Tibial artery (tissue), 4 donors: Measurements from ENCODE around the gene EPHB1.

Experiments
- DNase-seq, 2 donors: peaks; one replicate each; pipeline ENCODE4 v3.0.0-alpha.2; 2019
- H3K27ac ChIP-seq, 2 donors: fragments of 200-600 bp; sonication (generic) in 1 of 2; 1 replicate in 1 of 2; 2 replicates in 1 of 2; pipeline ENCODE4 v1.5.1; 2018 to 2019; ENCODE audit warnings: mild to moderate bottlenecking in 1 of 2
- H3K27me3 ChIP-seq, 2 donors: fragments of 200-600 bp; sonication (generic) in 1 of 2; one replicate each; pipeline versions ENCODE4 v1.5.1 to v1.6.0; 2016 to 2019
- H3K36me3 ChIP-seq, 3 donors: fragments of 200-600 bp; sonication (generic) in 2 of 3; one replicate each; pipeline ENCODE4 v1.5.1; 2016 to 2019; ENCODE audit warnings: mild to moderate bottlenecking in 2 of 3
- H3K4me1 ChIP-seq, 4 donors: fragments of 200-600 bp; sonication (generic) in 2 of 4; 1 replicate in 3 of 4; 2 replicates in 1 of 4; pipeline ENCODE4 v1.5.1; 2016 to 2019
- H3K4me3 ChIP-seq, 2 donors: fragments of 200-600 bp; sonication (generic) in 1 of 2; 1 replicate in 1 of 2; 2 replicates in 1 of 2; pipeline ENCODE4 v1.5.1; 2018 to 2019; ENCODE audit warnings: mild to moderate bottlenecking in 2 of 2
- H3K9me3 ChIP-seq, 3 donors: fragments of 200-600 bp; sonication (generic) in 1 of 3; one replicate each; pipeline ENCODE4 v1.5.1; 2016 to 2019
- intact Hi-C: fragments of 100-400 bp; cut with DNase I; formaldehyde crosslinking; loops from one replicate; pipeline ENCODE4 v1.15.0; 2023; ENCODE audit warnings: low total_unique reads
- TF ChIP-seq, protein P1 (sequence below), 2 experiments: fragments of 200-600 bp in 1 of 2; fragments of 450-650 bp in 1 of 2; IDR thresholded peaks; one replicate each; pipeline ENCODE4 v1.5.1; 2017 to 2019; ENCODE audit warnings: antibody characterized with exemption in 2 of 2, mild to moderate bottlenecking in 1 of 2, moderate library complexity in 1 of 2

Gene EPHB1

DNA sequence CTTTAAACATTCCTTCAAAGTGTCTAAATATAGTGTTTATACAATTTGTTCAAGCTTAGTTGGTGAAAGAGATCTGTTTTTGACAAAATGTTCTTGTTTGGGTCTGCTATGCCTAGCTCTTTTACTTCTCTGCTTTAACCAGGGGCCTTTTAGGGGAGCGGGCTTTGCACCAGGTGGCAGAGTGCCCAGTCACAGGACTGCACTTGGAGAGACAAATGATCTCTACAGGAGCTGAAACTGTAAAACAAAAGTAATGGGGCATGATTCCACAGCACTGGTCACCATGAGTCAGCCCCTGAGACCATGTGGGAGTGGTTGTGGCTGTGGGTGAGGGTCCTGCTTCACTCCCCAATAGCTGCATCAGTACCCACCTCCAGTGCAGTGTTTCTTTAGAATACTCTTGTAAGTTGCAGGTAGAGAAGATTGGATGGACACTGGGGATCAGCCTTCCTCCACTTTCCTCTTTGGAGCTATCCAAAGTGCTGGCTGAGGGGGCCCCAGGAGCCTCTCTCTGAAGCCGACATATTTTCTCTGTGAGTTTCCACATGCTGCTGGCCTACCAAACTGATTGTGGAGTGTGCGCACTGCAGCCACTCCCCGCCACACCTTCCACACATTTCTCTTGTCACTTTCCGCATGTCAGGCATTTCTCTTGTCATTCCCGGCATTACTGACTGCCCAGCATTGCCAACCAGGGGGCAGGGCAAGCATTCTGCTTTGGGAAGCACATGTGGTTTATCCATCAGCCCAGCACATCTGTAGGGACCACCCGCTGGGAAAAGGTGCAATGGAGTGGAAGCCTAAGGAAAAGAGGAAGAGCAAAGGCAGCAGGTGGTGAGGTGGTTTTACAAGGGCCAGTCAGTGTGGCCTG is 110.0 kb downstream of the EPHB1 start:
- Histone ChIP-seq H3K27ac (no peak overlapping the region), H3K4me3 (no peak overlapping the region), H3K9me3 (no peaks in the 10 kb centered on the region), H3K27me3 (no peaks in the 10 kb centered on the region), H3K36me3 (no peaks in the 10 kb centered on the region), H3K4me1 (no peaks in the 10 kb centered on the region)
- DNase-seq: no peak
- intact Hi-C loops: no loop called here
- TF ChIP-seq, protein P1, sequence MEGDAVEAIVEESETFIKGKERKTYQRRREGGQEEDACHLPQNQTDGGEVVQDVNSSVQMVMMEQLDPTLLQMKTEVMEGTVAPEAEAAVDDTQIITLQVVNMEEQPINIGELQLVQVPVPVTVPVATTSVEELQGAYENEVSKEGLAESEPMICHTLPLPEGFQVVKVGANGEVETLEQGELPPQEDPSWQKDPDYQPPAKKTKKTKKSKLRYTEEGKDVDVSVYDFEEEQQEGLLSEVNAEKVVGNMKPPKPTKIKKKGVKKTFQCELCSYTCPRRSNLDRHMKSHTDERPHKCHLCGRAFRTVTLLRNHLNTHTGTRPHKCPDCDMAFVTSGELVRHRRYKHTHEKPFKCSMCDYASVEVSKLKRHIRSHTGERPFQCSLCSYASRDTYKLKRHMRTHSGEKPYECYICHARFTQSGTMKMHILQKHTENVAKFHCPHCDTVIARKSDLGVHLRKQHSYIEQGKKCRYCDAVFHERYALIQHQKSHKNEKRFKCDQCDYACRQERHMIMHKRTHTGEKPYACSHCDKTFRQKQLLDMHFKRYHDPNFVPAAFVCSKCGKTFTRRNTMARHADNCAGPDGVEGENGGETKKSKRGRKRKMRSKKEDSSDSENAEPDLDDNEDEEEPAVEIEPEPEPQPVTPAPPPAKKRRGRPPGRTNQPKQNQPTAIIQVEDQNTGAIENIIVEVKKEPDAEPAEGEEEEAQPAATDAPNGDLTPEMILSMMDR (IDR thresholded peaks at IDR 0.05): no peak

DNA sequence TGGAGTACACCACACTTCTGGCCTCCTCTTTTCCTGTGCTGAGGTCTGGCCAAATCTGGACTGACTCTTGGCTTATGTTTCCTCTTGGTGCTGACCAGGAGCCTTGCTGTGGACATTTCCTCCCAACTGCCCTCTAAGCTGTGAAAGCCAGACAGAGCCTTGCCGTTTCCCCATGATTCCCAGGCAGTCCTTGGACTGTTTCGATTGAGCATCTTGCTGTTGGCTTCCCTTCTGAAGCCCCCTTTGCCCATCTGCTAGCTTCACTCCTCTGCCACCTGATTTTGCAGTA is 110.5 kb downstream of the EPHB1 start:
- H3K36me3 ChIP-seq: no peaks in the 10 kb centered on the region
- TF ChIP-seq, protein P1 (IDR thresholded peaks at IDR 0.05): no peak
- H3K4me1 ChIP-seq: no peaks in the 10 kb centered on the region
- H3K9me3 ChIP-seq: no peaks in the 10 kb centered on the region
- H3K27ac ChIP-seq: no peak overlapping the region
- intact Hi-C loops: no loop called here
- H3K27me3 ChIP-seq: no peaks in the 10 kb centered on the region
- H3K4me3 ChIP-seq: no peak overlapping the region
- DNase-seq: no peak

DNA sequence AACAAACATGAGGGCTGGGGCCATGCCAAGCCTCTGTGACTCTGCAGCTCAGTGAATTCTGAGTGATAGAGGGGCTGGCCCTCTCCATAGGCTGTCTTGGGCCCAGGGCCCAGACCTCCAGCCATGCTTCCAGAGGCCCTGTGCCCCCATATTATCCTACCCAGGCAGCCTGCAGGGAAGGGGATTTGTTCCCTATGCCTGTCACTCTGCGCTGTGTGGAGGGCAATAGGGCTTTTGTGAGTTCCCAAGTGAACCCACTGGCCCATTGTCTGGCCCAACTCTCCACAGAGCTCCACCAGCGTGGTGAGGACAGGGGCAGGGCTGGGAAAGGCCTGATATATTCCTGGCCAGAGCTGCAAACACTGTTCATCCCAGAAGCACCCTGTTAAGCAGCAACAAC is 113.2 kb downstream of the EPHB1 start:
- no peak for DNase-seq
- TF ChIP-seq, protein P1 (IDR thresholded peaks at IDR 0.05): no peak
- intact Hi-C loops: no loop called here
- Histone ChIP-seq H3K27ac (no peak overlapping the region), H3K27me3 (no peaks in the 10 kb centered on the region), H3K36me3 (no peaks in the 10 kb centered on the region), H3K9me3 (no peaks in the 10 kb centered on the region), H3K4me3 (no peak overlapping the region), H3K4me1 (no peaks in the 10 kb centered on the region)

DNA sequence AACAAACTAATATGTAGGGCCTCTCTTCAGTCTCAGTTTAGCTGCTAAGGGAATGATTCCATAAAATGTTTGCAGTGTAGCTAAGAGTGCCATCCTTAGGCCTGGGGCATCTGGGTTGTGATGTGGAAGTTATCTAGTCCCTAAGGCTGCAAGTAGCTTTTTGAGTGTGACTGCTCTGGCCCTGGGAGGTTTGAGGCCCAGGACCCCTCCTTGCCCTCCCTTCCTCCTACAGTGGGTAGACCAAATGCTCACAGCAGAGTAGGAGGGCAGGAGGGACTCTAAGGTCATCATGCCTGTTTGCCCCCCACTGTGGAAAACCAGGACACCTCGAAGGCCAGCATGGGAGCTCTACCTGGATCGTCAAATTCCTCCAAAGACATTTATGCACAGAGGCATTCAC is 115.0 kb downstream of the EPHB1 start:
- Histone ChIP-seq H3K36me3 (no peaks in the 10 kb centered on the region), H3K27ac (no peak overlapping the region), H3K9me3 (no peaks in the 10 kb centered on the region), H3K27me3 (no peaks in the 10 kb centered on the region), H3K4me1 (no peaks in the 10 kb centered on the region), H3K4me3 (no peak overlapping the region)
- intact Hi-C loops: no loop called here
- TF ChIP-seq, protein P1 (IDR thresholded peaks at IDR 0.05): no peak
- no peak for DNase-seq

DNA sequence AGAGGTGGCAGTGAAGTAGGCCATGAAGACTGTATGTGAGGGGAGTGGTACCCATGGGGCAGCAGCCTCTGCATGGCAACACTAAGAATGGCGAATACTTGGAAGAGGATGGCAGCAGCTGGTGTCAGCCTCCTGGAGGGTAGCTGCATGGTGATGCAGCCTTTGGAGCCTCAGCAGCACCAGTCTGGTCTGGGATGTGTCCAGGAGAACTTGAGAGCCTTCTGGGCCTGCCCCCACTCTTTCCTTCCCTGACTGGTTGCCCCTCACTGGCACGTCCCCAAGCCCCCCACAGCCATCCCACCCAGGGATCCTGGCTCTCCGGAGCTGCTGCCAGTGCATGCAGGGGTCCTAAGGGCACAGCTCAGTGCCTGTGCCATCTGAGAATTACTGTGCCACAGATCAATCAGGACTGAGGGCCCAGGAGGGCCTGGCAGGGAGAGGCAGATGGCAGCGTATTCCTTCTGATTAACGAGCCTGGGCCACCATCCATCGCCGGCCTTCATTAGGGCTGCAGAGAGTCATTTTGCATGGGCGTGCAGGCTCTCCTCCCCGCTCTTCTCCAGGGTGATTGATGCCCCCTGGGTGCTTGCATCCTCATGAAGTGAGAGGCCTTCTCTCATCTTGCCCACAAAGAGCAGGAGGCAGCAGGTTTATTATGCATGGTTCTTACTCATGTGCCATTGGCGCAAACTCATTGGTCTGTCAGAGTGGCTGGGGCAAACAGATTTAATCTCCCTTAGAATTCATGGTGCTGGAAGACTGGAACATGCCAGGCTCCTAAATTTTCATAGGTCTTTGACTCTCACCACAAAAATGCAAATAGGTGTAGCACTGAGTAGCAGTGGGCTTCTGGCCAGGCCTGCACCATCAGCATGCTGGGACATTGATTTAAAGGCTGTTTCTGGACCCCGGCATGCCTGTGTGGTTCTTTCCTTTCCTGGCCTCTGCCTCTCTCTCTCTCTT is 116.8 kb downstream of the EPHB1 start:
- intact Hi-C loops: no loop called here
- Histone ChIP-seq H3K27ac (no peak overlapping the region), H3K36me3 (no peaks in the 10 kb centered on the region), H3K4me1 (no peaks in the 10 kb centered on the region), H3K4me3 (no peak overlapping the region), H3K9me3 (no peaks in the 10 kb centered on the region), H3K27me3 (no peaks in the 10 kb centered on the region)
- TF ChIP-seq, protein P1 (IDR thresholded peaks at IDR 0.05): no peak
- DNase-seq: peak in 1 of 2 donors; percentile 41
